ENCODE results near the gene TRRAP.

DNA sequence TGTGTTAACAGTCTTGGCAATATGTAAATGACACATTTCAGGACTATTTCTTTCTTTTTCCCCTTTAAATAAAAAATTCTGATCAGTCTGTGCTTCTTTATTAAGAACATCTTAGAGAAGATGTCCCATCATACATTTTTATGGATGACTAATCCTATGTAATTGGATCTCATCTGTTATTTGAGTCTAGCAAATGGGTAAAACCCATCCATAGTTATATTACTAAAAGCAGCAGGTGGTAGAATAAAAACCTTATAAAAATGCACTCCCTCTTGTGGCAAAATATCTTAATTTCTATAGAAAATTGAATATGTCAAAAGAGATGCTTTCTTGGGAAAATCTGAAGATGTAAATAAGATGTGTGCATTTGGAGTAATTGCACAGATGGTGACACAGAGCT is 35.3 kb downstream of the TRRAP start:
- no peak for TF ChIP-seq CTCF (IDR thresholded peaks at IDR 0.05)
- TF ChIP-seq POLR2A (IDR thresholded peaks at IDR 0.05), result no peak

Measured in body of pancreas (tissue), 4 donors.